ENCODE results near the gene RNF212.

RNF212 gene

GRCh38 chr4:1045595-1046201, 67.7 kb downstream of the RNF212 start:
- TF ChIP-seq ZBTB7A (IDR thresholded peaks at IDR 0.05; ENCODE audit: low read depth) (no peak), EP300 (IDR thresholded peaks at IDR 0.05; ENCODE audit: borderline replicate concordance) (no peak)

- TF ChIP-seq MAX (IDR thresholded peaks at IDR 0.05) (no peak), EGR1 (IDR thresholded peaks at IDR 0.05) (no peak), CEBPB (IDR thresholded peaks at IDR 0.05) (no peak), FOXM1 (IDR thresholded peaks at IDR 0.05; ENCODE audit: borderline replicate concordance, low read depth) (no peak), RAD21 (IDR thresholded peaks at IDR 0.05; ENCODE audit: low read depth) (no peak), TAF1 (IDR thresholded peaks at IDR 0.05; ENCODE audit: low read depth) (no peak), TEAD4 (IDR thresholded peaks at IDR 0.05) (no peak), NFIC (IDR thresholded peaks at IDR 0.05) (no peak), USF1 (IDR thresholded peaks at IDR 0.05) (no peak), YY1 (IDR thresholded peaks at IDR 0.05; ENCODE audit: low read depth) (no peak), TCF12 (IDR thresholded peaks at IDR 0.05; ENCODE audit: low read depth) (no peak), ZBTB7A (IDR thresholded peaks at IDR 0.05; ENCODE audit: low read depth) (no peak), REST (IDR thresholded peaks at IDR 0.05; ENCODE audit: low read depth) (no peak), CREB1 (IDR thresholded peaks at IDR 0.05; ENCODE audit: low read depth) (no peak), EP300 (IDR thresholded peaks at IDR 0.05; ENCODE audit: borderline replicate concordance) (no peak)
Measured at GRCh38 chr4:1045193-1045594, 68.2 kb downstream of the RNF212 start.

- TF ChIP-seq TAF1 (IDR thresholded peaks at IDR 0.05; ENCODE audit: low read depth) = no peak
- no peak for TF ChIP-seq TCF12 (IDR thresholded peaks at IDR 0.05; ENCODE audit: low read depth)
- no peak for TF ChIP-seq REST (IDR thresholded peaks at IDR 0.05; ENCODE audit: low read depth)
- no peak for TF ChIP-seq FOXM1 (IDR thresholded peaks at IDR 0.05; ENCODE audit: borderline replicate concordance, low read depth)
- TF ChIP-seq TEAD4 (IDR thresholded peaks at IDR 0.05) = no peak
- no peak for TF ChIP-seq CREB1 (IDR thresholded peaks at IDR 0.05; ENCODE audit: low read depth)
- TF ChIP-seq ZBTB7A (IDR thresholded peaks at IDR 0.05; ENCODE audit: low read depth) = no peak
- TF ChIP-seq RAD21 (IDR thresholded peaks at IDR 0.05; ENCODE audit: low read depth) = no peak
- no peak for TF ChIP-seq NFIC (IDR thresholded peaks at IDR 0.05)
- TF ChIP-seq EP300 (IDR thresholded peaks at IDR 0.05; ENCODE audit: borderline replicate concordance) = no peak
- TF ChIP-seq USF1 (IDR thresholded peaks at IDR 0.05) = no peak
Measured at GRCh38 chr4:1044469-1045192, 68.7 kb downstream of the RNF212 start.

GRCh38 chr4:1043651-1044468, 69.5 kb downstream of the RNF212 start:
- TF ChIP-seq RAD21 (IDR thresholded peaks at IDR 0.05; ENCODE audit: low read depth) = 0 out of 2 replicates have a peak, but pooled peaks have one; percentile 8
- 0 out of 2 replicates have a peak, but pooled peaks have one; percentile 27 for TF ChIP-seq USF1 (IDR thresholded peaks at IDR 0.05)
- TF ChIP-seq CREB1 (IDR thresholded peaks at IDR 0.05; ENCODE audit: low read depth) = no peak
- TF ChIP-seq YY1 (IDR thresholded peaks at IDR 0.05; ENCODE audit: low read depth) = peak; percentile 53
- TF ChIP-seq EP300 (IDR thresholded peaks at IDR 0.05; ENCODE audit: borderline replicate concordance) = peak; percentile 90
- peak; percentile 99 for TF ChIP-seq ZBTB7A (IDR thresholded peaks at IDR 0.05; ENCODE audit: low read depth)
- TF ChIP-seq EGR1 (IDR thresholded peaks at IDR 0.05) = no peak; the same call in 1 of the 2 replicates
- peak; percentile 89 for TF ChIP-seq NFIC (IDR thresholded peaks at IDR 0.05)
- TF ChIP-seq TEAD4 (IDR thresholded peaks at IDR 0.05) = peak; percentile 78
- TF ChIP-seq MAX (IDR thresholded peaks at IDR 0.05) = peak; percentile 56
- peak; percentile 94 for TF ChIP-seq TCF12 (IDR thresholded peaks at IDR 0.05; ENCODE audit: low read depth)
- TF ChIP-seq CEBPB (IDR thresholded peaks at IDR 0.05) = peak; percentile 97
- TF ChIP-seq REST (IDR thresholded peaks at IDR 0.05; ENCODE audit: low read depth) = no peak
- no peak for TF ChIP-seq TAF1 (IDR thresholded peaks at IDR 0.05; ENCODE audit: low read depth)
- TF ChIP-seq FOXM1 (IDR thresholded peaks at IDR 0.05; ENCODE audit: borderline replicate concordance, low read depth) = peak; percentile 75

Measured in Ishikawa (cell line).